Right cardiac atrium (tissue), 5 donors: ENCODE results near the gene NPIPB6. TPM values are rescaled to one million over a fixed set of nuclear protein-coding genes. Genes with fewer than 3 reads are reported as not detected.
"Not testable (repeated sequence)": the region's sequence is repeated elsewhere in the genome, so short reads cannot be mapped to it uniquely, and the experiment has no call there.

Experiments used
- ATAC-seq, 2 donors: fragments of 200-7000 bp; cut with Tn5 transposase; one replicate each; pipeline versions ENCODE4 v1.8.0 to v1.9.1; 2020; ENCODE audit warnings: moderate library complexity in 2 of 2, mild to moderate bottlenecking in 1 of 2
- DNase-seq, 3 donors: peaks; one replicate each; pipeline ENCODE4 v3.0.0-alpha.2; 2020
- H3K27ac ChIP-seq: one replicate; pipeline ENCODE4 v1.5.1; 2013; ENCODE audit warnings: mild to moderate bottlenecking, low read length, control low read depth, moderate library complexity
- H3K27me3 ChIP-seq: one replicate; pipeline ENCODE4 v1.6.1; 2013; ENCODE audit not compliant: control insufficient read depth, insufficient read depth
- H3K4me1 ChIP-seq: one replicate; pipeline ENCODE4 v1.6.1; 2013; ENCODE audit warnings: low read length; ENCODE audit not compliant: control insufficient read depth, insufficient read depth
- H3K4me3 ChIP-seq: one replicate; pipeline ENCODE4 v1.5.1; 2013; ENCODE audit warnings: low read length, control low read depth
- H3K9me3 ChIP-seq: one replicate; pipeline ENCODE4 v1.6.1; 2013; ENCODE audit warnings: low read length; ENCODE audit not compliant: control insufficient read depth
- WGBS: extraction: QIAGEN DNeasy Blood & Tissue Kit; methylation state at CpG from one replicate; pipeline ENCODE4 v1.1.7; 2013; 5-methylcytosine and 5-hydroxymethylcytosine counted together
- intact Hi-C, 4 donors: fragments of 100-400 bp; cut with DNase I; formaldehyde crosslinking; loops; one replicate each; pipeline versions ENCODE4 v1.11.0 to v1.14.0; 2022 to 2023
- polyA plus RNA-seq: library from polyadenylated mRNA; stranded (reverse); fragments of 200-250 nt; gene quantifications from one replicate; pipeline ENCODE4 v1.2.3, GENCODE V29; 2013
- total RNA-seq, 4 donors: library from RNA; stranded (reverse); fragmentation: NEBNext Ultra II Directional; extraction: Animal tissue kit (Norgen Biotek cat#: 25700); gene quantifications; one replicate each; pipeline ENCODE4 v1.2.1, GENCODE V29; 2021
- donor health status: healthy with polysubstance abuse.
- donor health status: DM: no; HTN: yes; CAD: no.
- donor health status: DM: no; HTN: no; CAD: no.
- donor health status: DM: no; HTN: yes; CAD: no; lungs with severe emphysema.
- donor health status: DM: yes; HTN: yes; CAD: no.

NPIPB6 gene
- total and polyA plus RNA-seq, 5 donors = 0.45 to 1.4 (median 0.94) TPM; not detected in 2

DNA sequence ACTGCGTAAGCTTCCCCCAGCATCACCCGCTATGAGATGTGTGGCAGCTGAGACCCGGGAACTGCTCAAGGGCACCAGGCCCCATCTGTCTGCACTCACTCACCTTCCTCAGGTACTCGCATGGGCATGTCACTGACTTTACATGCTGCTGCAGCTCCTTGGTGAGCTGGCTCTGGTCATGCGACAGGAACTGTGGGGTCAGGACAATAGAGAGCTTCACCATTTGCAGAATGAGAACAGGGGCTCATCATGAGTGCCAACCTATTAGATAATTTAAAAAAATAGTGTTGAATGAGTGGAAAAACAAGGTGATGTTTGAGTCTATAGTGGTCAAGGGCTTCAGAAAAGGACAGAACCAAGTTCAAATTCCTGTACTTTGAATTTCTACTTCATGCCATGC, 708 bp downstream of the NPIPB6 start:
- intact Hi-C loops, H3K9me3 ChIP-seq, H3K27me3 ChIP-seq, H3K4me3 ChIP-seq, H3K27ac ChIP-seq, ATAC-seq, DNase-seq, H3K4me1 ChIP-seq: not testable (repeated sequence)
- 89% methylated on average over 2 of the region's 5 CpGs for WGBS

- H3K27ac ChIP-seq, DNase-seq, ATAC-seq, H3K4me3 ChIP-seq, H3K9me3 ChIP-seq, H3K4me1 ChIP-seq, H3K27me3 ChIP-seq, intact Hi-C loops: not testable (repeated sequence)
- 92% methylated on average over 5 of the region's 6 CpGs for WGBS
Observed at GRCh38 chr16:28338230-28338629, 25.1 kb downstream of the NPIPB6 start.

- H3K27me3 ChIP-seq, intact Hi-C loops, H3K9me3 ChIP-seq, ATAC-seq, H3K27ac ChIP-seq, H3K4me3 ChIP-seq, H3K4me1 ChIP-seq, DNase-seq: not testable (repeated sequence)
- 84% methylated on average over 5 of the region's 5 CpGs for WGBS
Observed at GRCh38 chr16:28336940-28337710, 26.2 kb downstream of the NPIPB6 start.

DNA sequence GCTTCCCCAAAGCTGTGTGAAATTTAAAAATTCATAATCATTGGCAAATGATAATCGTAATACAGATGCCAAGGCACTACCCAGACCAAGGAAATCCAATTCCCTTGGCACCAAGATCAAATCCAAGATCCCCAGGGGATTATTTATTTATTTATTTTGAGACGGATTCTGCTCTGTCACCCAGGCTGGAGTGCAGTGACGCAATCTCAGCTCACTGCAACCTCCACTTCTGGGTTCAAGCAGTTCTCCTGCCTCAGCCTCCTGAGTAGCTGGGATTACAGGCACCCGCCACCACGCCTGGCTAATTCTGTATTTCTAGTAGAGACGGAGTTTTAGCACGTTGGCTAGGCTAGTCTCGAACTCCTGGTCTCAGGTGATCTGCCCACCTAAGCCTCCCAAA, 27.6 kb downstream of the NPIPB6 start:
- H3K4me3 ChIP-seq, H3K27me3 ChIP-seq, H3K9me3 ChIP-seq, H3K4me1 ChIP-seq, ATAC-seq, DNase-seq, H3K27ac ChIP-seq, intact Hi-C loops: not testable (repeated sequence)
- WGBS = 82% methylated on average over 8 of the region's 8 CpGs

DNA sequence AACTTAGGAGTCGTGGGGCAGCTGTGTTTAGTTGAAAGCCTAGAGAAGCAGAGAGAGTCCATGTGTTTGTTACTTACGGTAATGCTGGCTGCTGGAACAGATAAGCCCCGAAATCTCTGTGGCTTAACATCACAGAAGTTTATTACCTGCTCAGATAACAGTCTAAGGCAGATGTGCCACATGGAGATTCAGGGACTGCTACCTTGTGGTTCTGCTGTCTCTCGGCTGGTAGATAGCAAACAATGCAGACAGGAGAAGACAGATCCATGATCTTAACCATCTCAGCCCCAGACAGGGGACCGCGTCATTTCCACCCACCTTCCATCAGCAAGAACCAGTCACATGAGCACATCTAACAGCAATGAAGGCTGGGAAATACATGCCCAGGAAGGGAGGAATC, 30.7 kb downstream of the NPIPB6 start:
- ATAC-seq, H3K4me3 ChIP-seq, intact Hi-C loops, H3K9me3 ChIP-seq, H3K27me3 ChIP-seq, DNase-seq, H3K4me1 ChIP-seq, H3K27ac ChIP-seq: not testable (repeated sequence)
- WGBS = 65% methylated on average over 6 of the region's 6 CpGs

GRCh38 chr16:28330981-28331380, 32.3 kb downstream of the NPIPB6 start:
- H3K27me3 ChIP-seq, H3K4me1 ChIP-seq, intact Hi-C loops, H3K9me3 ChIP-seq, DNase-seq, H3K4me3 ChIP-seq, H3K27ac ChIP-seq, ATAC-seq: not testable (repeated sequence)
- WGBS = 70% methylated on average over 2 of the region's 2 CpGs

DNA sequence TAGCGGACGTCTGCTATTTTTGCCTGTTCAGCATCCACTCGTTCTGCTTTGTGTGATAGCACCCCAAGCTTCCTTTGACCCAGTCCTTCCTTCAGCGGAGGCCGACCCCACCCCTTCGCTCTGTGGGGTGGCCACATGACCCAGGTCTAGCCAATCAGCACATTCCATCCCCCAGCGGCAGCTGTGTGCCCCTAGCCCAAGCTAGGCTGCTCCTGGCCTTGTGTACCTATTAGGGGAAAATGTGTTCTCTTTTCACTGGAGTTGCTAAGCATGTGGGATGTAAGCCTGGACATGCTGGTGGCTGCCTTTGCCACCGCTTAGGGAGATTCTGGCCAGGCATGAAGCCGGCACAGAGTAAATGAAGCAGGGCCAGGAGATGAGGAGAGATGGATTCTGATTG, 33.1 kb downstream of the NPIPB6 start:
- H3K4me3 ChIP-seq, intact Hi-C loops, H3K9me3 ChIP-seq, ATAC-seq, H3K4me1 ChIP-seq, H3K27me3 ChIP-seq, H3K27ac ChIP-seq, DNase-seq: not testable (repeated sequence)
- WGBS = 19% methylated on average over 7 of the region's 9 CpGs

- ATAC-seq (peak; percentile 76 to 80), DNase-seq (peak; percentile 27 to 80 (median 74))
- intact Hi-C loops = no loop called here
- Histone ChIP-seq H3K9me3 (no peaks in the 10 kb centered on the region), H3K4me1 (no peaks in the 10 kb centered on the region), H3K27me3 (no peaks in the 10 kb centered on the region), H3K4me3 (no peak overlapping the region), H3K27ac (no peak overlapping the region)
- WGBS = 50% methylated on average over 12 of the region's 12 CpGs
Observed at GRCh38 chr16:28326881-28327610, 36.3 kb downstream of the NPIPB6 start.

DNA sequence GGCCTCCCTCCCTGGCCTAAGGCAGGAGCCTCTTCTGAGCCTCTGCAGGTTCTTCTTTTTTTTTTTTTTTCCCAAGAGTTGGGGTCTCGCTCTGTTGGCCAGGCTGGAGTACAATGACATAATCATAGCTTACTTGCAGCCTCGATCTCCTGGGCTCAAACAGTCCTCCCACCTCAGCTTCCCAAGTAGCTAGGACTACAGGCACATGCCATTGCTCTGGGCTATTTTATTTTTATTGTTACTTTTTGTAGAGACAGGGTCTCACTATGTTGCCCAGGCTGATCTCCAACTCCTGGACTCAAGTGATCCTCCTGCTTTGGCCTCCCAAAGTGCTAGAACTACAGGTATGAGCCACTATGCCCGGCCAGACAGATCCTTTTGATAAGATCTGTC, 38.4 kb downstream of the NPIPB6 start:
- intact Hi-C loops = no loop called here
- ATAC-seq (no peak), DNase-seq (no peak)
- H3K27me3 ChIP-seq = no peaks in the 10 kb centered on the region
- 83% methylated on average over 3 of the region's 3 CpGs for WGBS
- H3K9me3 ChIP-seq = no peaks in the 10 kb centered on the region
- H3K27ac ChIP-seq = no peak overlapping the region
- no peaks in the 10 kb centered on the region for H3K4me1 ChIP-seq
- no peak overlapping the region for H3K4me3 ChIP-seq

GRCh38 chr16:28324235-28324886, 38.9 kb downstream of the NPIPB6 start:
- intact Hi-C loops = no loop called here
- H3K27ac ChIP-seq = no peak overlapping the region
- ATAC-seq = no peak
- no peak for DNase-seq
- no peaks in the 10 kb centered on the region for H3K27me3 ChIP-seq
- no peaks in the 10 kb centered on the region for H3K9me3 ChIP-seq
- H3K4me3 ChIP-seq = no peak overlapping the region
- 70% methylated on average over 5 of the region's 5 CpGs for WGBS
- no peaks in the 10 kb centered on the region for H3K4me1 ChIP-seq
